ENCODE results near the gene PSTPIP2. TPM values are rescaled to one million over a fixed set of nuclear protein-coding genes. Genes with fewer than 3 reads are reported as not detected.

Gene PSTPIP2
- total and polyA plus RNA-seq, 2 experiments from 2014 or later, result 1.4 to 2.6 TPM

GRCh38 chr18:46009125-46009840, 62.8 kb downstream of the PSTPIP2 start:
- no peak overlapping the region for H3K27ac ChIP-seq (ENCODE audit: low read depth)
- no peak for ATAC-seq
- no peak overlapping the region for H3K4me3 Mint-ChIP-seq

More at GRCh38 chr18:46009125-46009840, 62.8 kb downstream of the PSTPIP2 start:
- no peaks in the 10 kb centered on the region for H3K36me3 ChIP-seq (ENCODE audit: insufficient read depth)
- H2AFZ ChIP-seq, result no peak overlapping the region
- no peaks in the 10 kb centered on the region for H3K9me2 ChIP-seq (ENCODE audit: insufficient read depth)
- Mint-ChIP-seq H3K4me1 (0 out of 3 replicates have a peak, but pooled peaks cover 6% of the 10 kb centered on the region), H3K36me3 (ENCODE audit: low read depth) (no peaks in the 10 kb centered on the region), H3K9me3 (no peaks in the 10 kb centered on the region), H3K27ac (no peak overlapping the region), H3K27me3 (ENCODE audit: insufficient read depth, low read depth, poor library complexity) (no peaks in the 10 kb centered on the region)
- TF ChIP-seq JUNB (IDR thresholded peaks at IDR 0.05; ENCODE audit: unreplicated experiment) (no peak), EZH2 (IDR thresholded peaks at IDR 0.05; ENCODE audit: low read depth, unreplicated experiment) (no peak), ZNF462 (CRISPR knock-in tag; IDR thresholded peaks at IDR 0.05) (no peak), EZH2phosphoT487 (IDR thresholded peaks at IDR 0.05; ENCODE audit: unreplicated experiment) (no peak), STAT1 (IDR thresholded peaks at IDR 0.05; ENCODE audit: unreplicated experiment) (no peak), POLR2AphosphoS5 (IDR thresholded peaks at IDR 0.05; ENCODE audit: low read depth) (no peak), CTCF (conservative IDR thresholded peaks at IDR 0.05; ENCODE audit: low read depth in 2 of 2) (no peak), ZNF331 (CRISPR knock-in tag; IDR thresholded peaks at IDR 0.05; ENCODE audit: low read depth) (no peak), REST (IDR thresholded peaks at IDR 0.05; ENCODE audit: unreplicated experiment) (no peak), CREB1 (CRISPR knock-in tag; IDR thresholded peaks at IDR 0.05; ENCODE audit: low read depth) (no peak), ETS1 (IDR thresholded peaks at IDR 0.05) (no peak), NANOG (IDR thresholded peaks at IDR 0.05; ENCODE audit: borderline replicate concordance) (no peak), ZNF114 (CRISPR knock-in tag; IDR thresholded peaks at IDR 0.05) (no peak)
- DNase-seq (ENCODE audit: low spot score), result no peak
- H3K27me3 ChIP-seq (ENCODE audit: insufficient read depth), result no peaks in the 10 kb centered on the region
- H3K79me2 ChIP-seq (replicated peaks; ENCODE audit: insufficient read depth), result no peaks in the 10 kb centered on the region
- no peak overlapping the region for H3K4me2 ChIP-seq
- no peaks in the 10 kb centered on the region for H3F3A ChIP-seq (replicated peaks; ENCODE audit: low read depth)
- no peak overlapping the region for H3K4me3 ChIP-seq
- no peaks in the 10 kb centered on the region for H4K20me1 ChIP-seq (replicated peaks; ENCODE audit: insufficient read depth)
- no peaks in the 10 kb centered on the region for H3K4me1 ChIP-seq (ENCODE audit: insufficient read depth)
